Nephron progenitor cell (in vitro differentiated cells): ENCODE measurements around the gene FCSK.
"Not testable (repeated sequence)": the region's sequence is repeated elsewhere in the genome, so short reads cannot be mapped to it uniquely, and the experiment has no call there.

Experiments used
- DNase-seq: peaks from one replicate; pipeline ENCODE4 v3.0.0; 2021
- H3K27ac Mint-ChIP-seq: 2 replicates; pipeline ENCODE4 v1.8.0; 2021; ENCODE audit warnings: mild to moderate bottlenecking, moderate library complexity, mixed read lengths
- H3K27me3 Mint-ChIP-seq: 2 replicates; pipeline ENCODE4 v1.8.0; 2021; ENCODE audit warnings: mild to moderate bottlenecking, low read depth, mixed read lengths; ENCODE audit not compliant: poor library complexity
- H3K36me3 Mint-ChIP-seq: 2 replicates; pipeline ENCODE4 v1.8.0; 2021; ENCODE audit warnings: low read depth, mixed read lengths
- H3K4me1 Mint-ChIP-seq: 2 replicates; pipeline ENCODE4 v1.8.0; 2021; ENCODE audit warnings: mixed read lengths
- H3K4me3 Mint-ChIP-seq: 2 replicates; pipeline ENCODE4 v1.8.0; 2021; ENCODE audit warnings: mild to moderate bottlenecking, moderate library complexity, mixed read lengths
- H3K9me3 Mint-ChIP-seq: 2 replicates; pipeline ENCODE4 v1.8.0; 2021; ENCODE audit warnings: mild to moderate bottlenecking, moderate library complexity, mixed read lengths
- TF ChIP-seq, protein P1 (sequence below): fragments of 200-600 bp; sonication (generic); IDR thresholded peaks from 2 replicates; pipeline ENCODE4 v1.5.0; 2021; ENCODE audit warnings: antibody characterized with exemption

The FCSK gene

DNA sequence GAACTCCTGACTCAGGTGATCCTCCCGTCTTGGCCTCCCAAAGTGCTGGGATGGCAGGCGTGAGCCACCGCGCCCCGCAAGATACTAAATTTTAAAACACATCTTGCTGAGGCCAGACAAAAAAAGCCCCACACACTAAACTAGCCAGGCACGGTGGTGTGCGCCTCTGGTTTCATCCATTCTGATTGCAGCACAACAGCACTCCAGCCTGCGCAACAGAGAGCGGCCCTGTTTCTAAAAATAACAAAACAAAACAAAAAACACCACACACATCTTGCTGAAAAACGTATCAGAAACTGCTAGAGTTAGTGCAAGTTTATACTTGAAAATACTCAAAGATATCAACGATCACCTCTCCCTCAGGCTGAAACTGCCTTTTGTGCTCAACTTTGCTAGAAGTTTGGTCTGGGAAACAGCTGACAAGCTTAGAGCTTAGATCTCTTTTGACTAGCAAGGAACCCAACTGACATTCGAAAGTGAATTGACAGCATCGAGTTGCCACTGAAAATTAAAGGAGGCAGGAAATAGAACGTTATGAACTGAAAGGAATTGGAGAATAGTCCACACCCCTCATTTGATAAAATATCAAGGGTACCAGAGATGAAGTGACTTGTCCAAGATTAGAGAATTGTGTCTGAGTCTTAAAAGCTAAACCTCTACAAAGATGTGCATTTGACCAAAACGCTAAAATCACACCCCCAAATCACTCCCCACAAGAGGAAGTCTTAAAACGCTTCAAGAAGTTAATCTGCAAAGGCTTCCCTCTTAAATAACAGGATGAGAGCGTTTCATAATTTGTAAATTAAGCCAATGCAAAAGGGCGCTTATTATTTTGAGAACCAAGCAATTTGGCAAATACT lies 68.1 kb downstream of the FCSK start:
- no peak for DNase-seq
- Mint-ChIP-seq H3K9me3 (no peaks in the 10 kb centered on the region), H3K27ac (peak overlapping the region; percentile 100), H3K4me3 (peak overlapping the region; percentile 99), H3K4me1 (peaks cover 46% of the 10 kb centered on the region), H3K36me3 (peaks cover 40% of the 10 kb centered on the region), H3K27me3 (no peaks in the 10 kb centered on the region)
- TF ChIP-seq, protein P1, sequence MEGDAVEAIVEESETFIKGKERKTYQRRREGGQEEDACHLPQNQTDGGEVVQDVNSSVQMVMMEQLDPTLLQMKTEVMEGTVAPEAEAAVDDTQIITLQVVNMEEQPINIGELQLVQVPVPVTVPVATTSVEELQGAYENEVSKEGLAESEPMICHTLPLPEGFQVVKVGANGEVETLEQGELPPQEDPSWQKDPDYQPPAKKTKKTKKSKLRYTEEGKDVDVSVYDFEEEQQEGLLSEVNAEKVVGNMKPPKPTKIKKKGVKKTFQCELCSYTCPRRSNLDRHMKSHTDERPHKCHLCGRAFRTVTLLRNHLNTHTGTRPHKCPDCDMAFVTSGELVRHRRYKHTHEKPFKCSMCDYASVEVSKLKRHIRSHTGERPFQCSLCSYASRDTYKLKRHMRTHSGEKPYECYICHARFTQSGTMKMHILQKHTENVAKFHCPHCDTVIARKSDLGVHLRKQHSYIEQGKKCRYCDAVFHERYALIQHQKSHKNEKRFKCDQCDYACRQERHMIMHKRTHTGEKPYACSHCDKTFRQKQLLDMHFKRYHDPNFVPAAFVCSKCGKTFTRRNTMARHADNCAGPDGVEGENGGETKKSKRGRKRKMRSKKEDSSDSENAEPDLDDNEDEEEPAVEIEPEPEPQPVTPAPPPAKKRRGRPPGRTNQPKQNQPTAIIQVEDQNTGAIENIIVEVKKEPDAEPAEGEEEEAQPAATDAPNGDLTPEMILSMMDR: no peak

DNA sequence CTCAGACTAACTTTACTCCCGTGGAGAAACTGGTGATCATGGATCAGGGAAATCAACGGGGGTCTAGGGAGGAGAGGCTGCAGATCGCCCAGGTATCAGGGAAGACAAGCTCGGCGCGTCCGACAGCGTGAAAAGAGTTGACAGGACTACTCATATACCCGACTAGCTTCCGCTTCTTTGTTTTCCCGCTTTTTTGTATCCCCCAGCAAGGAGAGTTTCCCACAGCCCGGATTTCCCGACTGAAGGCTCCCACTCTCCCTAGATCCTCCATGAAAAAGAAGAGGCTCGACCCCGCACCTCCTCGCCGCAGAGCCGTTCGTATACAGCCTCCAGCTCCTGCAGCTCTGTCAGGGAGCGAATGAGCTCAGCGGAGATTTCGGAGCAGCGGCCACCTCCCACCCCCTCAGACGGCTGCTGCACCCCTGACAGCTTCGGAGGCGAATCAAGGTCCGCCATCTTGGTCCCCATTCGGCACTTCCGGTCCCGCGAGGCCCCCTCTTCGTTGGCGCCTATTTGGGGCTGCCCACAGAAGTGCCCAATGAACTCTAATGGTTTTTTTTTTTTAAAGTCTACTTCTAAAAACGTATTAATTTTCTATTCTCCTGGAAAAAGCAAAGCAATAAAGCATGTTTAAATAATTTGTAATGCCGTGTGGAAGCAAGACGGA lies 68.8 kb downstream of the FCSK start, which contains the start of gene COG4:
Gene COG4 (minus strand): TSS at position 479 of the 667 bp plus-strand sequence. CDS start 11 bp downstream, at position 468.
- H3K36me3 Mint-ChIP-seq: peaks cover 38% of the 10 kb centered on the region
- peak within 1 kb of the TSS; percentile 99 for H3K4me3 Mint-ChIP-seq
- peak; percentile 87 for DNase-seq
- H3K9me3 Mint-ChIP-seq: no peaks in the 10 kb centered on the region
- peak within 1 kb of the TSS; percentile 100 for H3K27ac Mint-ChIP-seq
- TF ChIP-seq, protein P1: no peak
- H3K27me3 Mint-ChIP-seq: peaks cover 3% of the 10 kb centered on the region
- peaks cover 49% of the 10 kb centered on the region for H3K4me1 Mint-ChIP-seq

DNA sequence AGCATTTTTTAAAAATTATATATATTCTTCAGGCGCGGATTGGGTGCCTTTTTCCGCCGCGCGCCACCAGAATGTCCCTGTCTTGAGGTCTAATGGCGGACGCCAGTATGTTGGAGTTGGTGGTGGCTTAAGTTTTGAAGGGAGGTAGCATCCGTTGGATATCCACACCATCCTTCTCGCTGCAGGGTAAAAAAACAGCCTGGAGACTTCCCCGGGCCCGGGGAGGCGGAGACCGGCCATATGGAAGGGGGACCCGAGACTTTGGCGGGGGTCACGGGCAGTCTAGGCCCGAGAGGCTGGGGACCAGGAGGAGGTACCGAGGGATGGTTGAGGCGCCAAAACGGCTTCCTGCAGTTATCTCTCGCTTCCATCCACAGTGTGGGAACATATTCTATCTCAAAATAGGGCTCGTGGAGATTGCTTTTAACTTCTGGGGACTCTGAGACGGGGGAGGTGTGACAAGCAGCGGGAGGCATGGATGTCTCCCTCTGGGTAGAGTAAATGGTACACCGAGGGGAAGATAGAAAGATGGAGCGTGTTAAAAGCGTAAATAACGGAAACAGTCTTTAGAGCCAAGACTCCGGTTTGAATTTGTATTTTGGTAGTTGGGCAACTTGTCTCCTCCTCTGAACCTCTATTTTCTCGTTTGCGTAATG lies 69.5 kb downstream of the FCSK start, which contains the start of gene SF3B3:
Gene SF3B3 (plus strand): TSS at position 74 of the 656 bp plus-strand sequence. CDS start 2,841 bp downstream, outside the sequence.
- H3K4me3 Mint-ChIP-seq: peak within 1 kb of the TSS; percentile 99
- TF ChIP-seq, protein P1: no peak
- H3K9me3 Mint-ChIP-seq: no peaks in the 10 kb centered on the region
- H3K27ac Mint-ChIP-seq: peak within 1 kb of the TSS; percentile 100
- H3K27me3 Mint-ChIP-seq: peaks cover 3% of the 10 kb centered on the region
- peaks cover 44% of the 10 kb centered on the region for H3K36me3 Mint-ChIP-seq
- peak; percentile 58 for DNase-seq
- peaks cover 56% of the 10 kb centered on the region for H3K4me1 Mint-ChIP-seq

DNA sequence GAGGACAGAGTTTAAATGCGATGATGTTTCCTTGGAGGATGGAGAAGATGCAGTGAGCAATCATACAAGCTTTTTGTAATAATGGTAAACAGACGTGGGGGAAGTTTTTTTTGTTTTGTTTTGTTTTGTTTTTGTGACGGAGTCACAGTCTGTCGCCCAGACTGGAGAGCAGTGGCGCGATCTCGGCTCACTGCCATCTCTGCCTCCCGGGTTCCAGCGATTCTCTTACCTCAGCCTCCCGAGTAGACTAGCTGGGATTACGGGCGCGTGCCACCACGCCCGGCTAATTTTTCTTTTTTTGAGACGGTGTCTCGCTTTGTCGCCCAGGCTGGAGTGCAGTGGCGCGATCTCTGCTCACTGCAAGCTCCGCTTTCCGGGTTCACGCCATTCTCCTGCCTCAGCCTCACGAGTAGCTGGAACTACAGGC lies 70.0 kb downstream of the FCSK start:
- DNase-seq: peak; percentile 23
- H3K27ac Mint-ChIP-seq: peak overlapping the region; percentile 100
- peaks cover 56% of the 10 kb centered on the region for H3K4me1 Mint-ChIP-seq
- H3K4me3 Mint-ChIP-seq: peak overlapping the region; percentile 99
- not testable (repeated sequence) for H3K27me3 Mint-ChIP-seq, H3K9me3 Mint-ChIP-seq
- peaks cover 50% of the 10 kb centered on the region for H3K36me3 Mint-ChIP-seq

DNA sequence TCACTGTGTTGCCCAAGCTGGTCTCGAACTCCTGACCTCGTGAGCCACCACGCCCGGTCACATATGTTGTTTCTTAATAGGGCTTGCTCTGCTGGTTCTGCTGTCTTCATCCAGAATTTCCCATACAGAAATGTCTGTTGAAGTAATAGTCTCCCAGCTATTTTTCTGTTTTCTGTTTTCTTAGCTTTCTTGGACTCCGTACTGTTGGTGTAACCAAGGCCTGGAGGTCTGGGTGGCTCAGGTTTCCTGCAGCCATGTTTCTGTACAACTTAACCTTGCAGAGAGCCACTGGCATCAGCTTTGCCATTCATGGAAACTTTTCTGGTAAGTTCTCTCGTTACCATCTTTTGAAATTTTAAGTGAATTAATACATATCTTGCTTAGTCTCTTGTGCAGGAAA lies 72.0 kb downstream of the FCSK start:
- H3K27ac Mint-ChIP-seq: peak overlapping the region; percentile 73
- H3K36me3 Mint-ChIP-seq: peaks cover 59% of the 10 kb centered on the region
- TF ChIP-seq, protein P1: no peak
- peaks cover 3% of the 10 kb centered on the region for H3K27me3 Mint-ChIP-seq
- peak overlapping the region; percentile 99 for H3K4me3 Mint-ChIP-seq
- peaks cover 56% of the 10 kb centered on the region for H3K4me1 Mint-ChIP-seq
- H3K9me3 Mint-ChIP-seq: no peaks in the 10 kb centered on the region
- DNase-seq: no peak
